ENCODE data around the gene CHURC1.
"Not testable (repeated sequence)": the region's sequence is repeated elsewhere in the genome, so short reads cannot be mapped to it uniquely, and the experiment has no call there.

CHURC1 gene

DNA sequence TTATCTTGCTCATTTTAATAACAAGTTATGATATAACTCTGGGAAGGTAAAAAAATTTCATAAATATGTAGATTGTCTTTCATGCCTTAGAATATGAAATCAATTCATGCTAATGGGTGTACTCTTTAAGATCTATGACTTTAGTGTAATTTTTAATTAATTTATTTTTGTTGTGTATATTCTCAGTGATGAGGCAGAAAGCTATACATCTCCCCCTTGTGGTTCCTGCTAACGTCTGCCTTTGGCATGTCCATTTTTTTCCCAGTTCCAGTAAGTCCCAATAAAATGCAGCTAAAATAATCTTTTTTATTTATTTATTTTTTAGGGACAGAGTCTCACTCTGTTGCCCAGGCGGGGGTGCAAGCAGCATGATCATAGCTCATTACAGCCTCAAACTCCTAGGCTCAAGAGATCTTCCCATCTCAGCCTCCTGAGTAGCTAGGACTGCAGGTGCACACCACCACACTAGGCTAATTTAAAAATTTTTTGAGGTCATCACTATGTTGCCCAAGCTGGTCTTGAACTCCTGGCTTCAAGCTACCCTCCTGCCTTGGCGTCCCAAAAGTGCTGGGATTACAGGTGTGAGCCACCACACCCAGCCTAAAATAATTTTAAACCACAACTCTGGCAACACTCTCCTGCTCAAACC lies 3.3 kb upstream of the CHURC1 start:
- DNase-seq (ENCODE audit: low spot score), result no peak

- DNase-seq (ENCODE audit: low spot score), result no peak
Observed at GRCh38 chr14:64912261-64912660, 2.0 kb upstream of the CHURC1 start.

- DNase-seq (ENCODE audit: low spot score), result not testable (repeated sequence)
Observed at GRCh38 chr14:64913477-64913876, 778 bp upstream of the CHURC1 start.

GRCh38 chr14:64915029-64915424 lies 772 bp downstream of the CHURC1 start:
- DNase-seq (ENCODE audit: low spot score), result no peak

DNA sequence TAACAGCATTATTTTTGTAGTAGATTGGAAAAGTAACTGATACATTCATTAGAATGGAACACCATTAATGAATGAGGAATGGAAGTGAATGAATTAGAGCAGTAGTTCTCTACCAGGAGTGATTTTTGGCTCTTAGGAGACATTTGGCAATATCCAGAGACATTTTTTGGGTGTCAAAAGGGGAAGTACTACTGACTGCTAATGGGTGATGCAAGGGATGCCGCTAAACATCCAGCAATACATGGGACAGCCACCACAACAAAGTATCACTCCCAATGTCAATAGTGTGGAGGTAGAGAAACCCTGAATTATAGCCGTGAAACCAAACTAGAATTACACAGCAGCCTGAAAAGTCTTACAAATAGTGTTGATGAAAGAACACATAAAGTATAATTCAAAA lies 1.5 kb downstream of the CHURC1 start:
- no peak for DNase-seq (ENCODE audit: low spot score)

- DNase-seq (ENCODE audit: low spot score), result no peak
Observed at GRCh38 chr14:64918216-64918615, 4.0 kb downstream of the CHURC1 start.

DNA sequence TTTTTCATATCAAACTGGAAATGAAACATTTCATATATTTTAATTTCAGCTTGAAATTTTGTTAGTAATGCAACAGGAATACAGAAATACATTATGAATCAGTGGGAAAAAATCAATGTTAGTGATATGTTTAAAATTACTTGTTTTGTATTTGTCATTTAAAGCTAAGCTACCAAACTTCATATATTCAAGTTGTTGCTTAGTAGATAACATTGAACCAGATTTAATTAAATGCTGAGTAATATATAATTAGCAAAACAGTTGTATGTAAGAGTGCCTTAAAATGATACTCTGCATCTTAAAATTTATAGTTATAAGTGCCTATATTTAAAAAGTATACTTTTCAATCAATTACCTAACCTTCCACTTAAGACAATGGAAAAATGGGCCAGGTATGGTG lies 5.0 kb downstream of the CHURC1 start:
- no peak for DNase-seq (ENCODE audit: low spot score)

GRCh38 chr14:64919618-64920017 lies 5.4 kb downstream of the CHURC1 start:
- no peak for DNase-seq (ENCODE audit: low spot score)

- no peak for DNase-seq (ENCODE audit: low spot score)
Observed at GRCh38 chr14:64920465-64920864, 6.2 kb downstream of the CHURC1 start.

- no peak for DNase-seq (ENCODE audit: low spot score)
Observed at GRCh38 chr14:64923015-64923414, 8.8 kb downstream of the CHURC1 start.

DNA sequence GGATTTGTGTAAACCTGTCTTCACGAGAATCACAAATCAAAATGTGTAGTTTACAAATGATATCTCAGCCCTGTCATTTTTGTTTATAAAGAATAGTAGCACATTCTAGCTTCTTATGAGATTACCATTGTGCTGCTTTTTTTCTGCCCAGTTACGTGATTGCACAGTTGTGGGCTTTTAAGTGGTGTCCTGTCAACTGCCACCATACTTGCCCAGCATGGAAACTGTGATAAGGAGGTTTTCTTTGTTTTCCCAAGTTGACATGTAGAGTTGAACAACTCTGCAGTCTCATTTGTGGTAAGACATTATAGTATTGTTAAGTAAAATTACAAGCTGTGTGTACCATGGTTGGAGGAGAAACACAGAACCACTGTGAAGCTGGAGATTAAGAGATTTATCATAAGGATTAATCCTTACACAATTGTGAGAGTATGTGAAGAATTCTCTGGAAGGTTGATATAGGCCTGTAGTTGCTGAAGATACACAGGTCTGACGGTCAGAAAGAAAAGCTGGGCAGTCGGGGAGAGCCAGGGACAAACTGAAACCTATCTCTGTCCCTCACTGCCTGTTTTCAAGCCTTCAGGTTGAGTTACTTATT lies 12.2 kb downstream of the CHURC1 start:
- no peak for DNase-seq (ENCODE audit: low spot score)

- no peak for DNase-seq (ENCODE audit: low spot score)
Observed at GRCh38 chr14:64927031-64927430, 12.8 kb downstream of the CHURC1 start.

GRCh38 chr14:64928239-64929013 lies 14.2 kb downstream of the CHURC1 start:
- no peak for DNase-seq (ENCODE audit: low spot score)

GRCh38 chr14:64929014-64929359 lies 14.7 kb downstream of the CHURC1 start:
- DNase-seq (ENCODE audit: low spot score), result no peak

GRCh38 chr14:64930085-64930843 lies 16.0 kb downstream of the CHURC1 start:
- no peak for DNase-seq (ENCODE audit: low spot score)

DNA sequence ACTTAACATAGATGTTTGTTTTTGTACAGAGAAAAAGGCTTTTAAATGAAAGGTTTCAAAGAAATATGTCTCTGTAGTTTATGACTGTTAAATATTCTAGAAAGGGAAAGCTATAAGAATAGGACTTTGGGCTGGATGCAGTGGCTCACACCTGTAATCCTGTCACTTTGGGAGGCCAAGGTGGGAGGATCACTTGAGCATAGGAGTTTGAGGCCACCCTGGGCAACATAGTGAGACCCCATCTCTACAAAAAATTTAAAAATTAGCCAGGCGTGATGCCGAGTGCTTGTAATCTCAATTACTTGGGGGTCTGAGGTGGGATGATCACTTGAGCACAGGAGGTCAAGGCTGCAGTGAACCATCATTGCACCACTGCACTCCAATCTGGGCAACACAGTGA lies 16.9 kb downstream of the CHURC1 start:
- DNase-seq (ENCODE audit: low spot score), result no peak

DNA sequence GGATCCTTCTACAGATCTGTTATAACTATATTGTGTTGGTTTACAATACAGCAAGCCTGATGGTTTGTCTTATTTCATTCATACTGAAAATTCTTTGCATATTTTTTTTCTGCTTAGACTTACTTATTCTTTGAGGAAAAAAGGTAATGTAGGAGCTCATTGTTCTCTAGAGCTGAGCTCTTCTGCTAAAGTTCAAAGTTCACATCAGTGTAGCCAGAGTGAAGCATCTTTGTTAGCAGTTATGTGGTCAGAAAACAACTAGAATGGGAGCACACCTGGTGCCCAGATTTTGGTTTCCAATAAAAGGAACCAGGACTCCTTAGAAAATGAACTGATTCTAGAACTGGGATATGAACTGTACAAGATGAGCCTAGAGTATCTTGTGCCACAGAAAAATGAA lies 18.0 kb downstream of the CHURC1 start:
- no peak for DNase-seq (ENCODE audit: low spot score)

GRCh38 chr14:64934338-64934929 lies 20.2 kb downstream of the CHURC1 start:
- no peak for DNase-seq (ENCODE audit: low spot score)

GRCh38 chr14:64935508-64935907 lies 21.3 kb downstream of the CHURC1 start:
- no peak for DNase-seq (ENCODE audit: low spot score)

- no peak for DNase-seq (ENCODE audit: low spot score)
Observed at GRCh38 chr14:64937171-64937820, 23.0 kb downstream of the CHURC1 start.

DNA sequence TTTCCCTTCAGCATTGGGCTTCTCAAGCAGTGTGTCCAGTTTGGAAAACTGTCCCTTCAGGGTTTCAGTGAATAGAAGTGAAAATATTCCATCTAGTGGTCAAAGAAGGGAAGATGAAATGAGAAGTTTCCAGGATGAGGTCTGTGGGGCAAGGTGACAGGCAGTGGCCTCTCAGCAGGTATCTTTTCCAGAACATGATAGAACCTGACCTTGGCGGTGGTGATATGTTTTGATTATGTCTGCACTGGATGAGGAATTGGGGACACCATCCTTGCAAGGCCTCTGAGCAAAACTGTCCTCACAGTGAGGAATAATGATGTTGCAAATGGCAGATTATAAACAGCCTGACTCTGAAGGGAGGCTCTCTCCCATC lies 23.6 kb downstream of the CHURC1 start:
- no peak for DNase-seq (ENCODE audit: low spot score)
